NT2/D1 (cell line): ENCODE data around the gene CENPX.

Source experiments
- SUZ12 ChIP-seq: IDR thresholded peaks from 2 replicates; pipeline ENCODE4 v1.6.1; 2011; ENCODE audit not compliant: insufficient read length, insufficient read depth; ENCODE audit errors: extremely low read depth
- YY1 ChIP-seq: IDR thresholded peaks from 2 replicates; pipeline ENCODE4 v1.6.1; 2011; ENCODE audit not compliant: insufficient read length, insufficient read depth

- TF ChIP-seq YY1, result no peak
- TF ChIP-seq SUZ12, result no peak
These were observed 3.5 kb downstream of the CENPX start for GRCh38 chr17:82018989-82019689.
